NOMO-1 treated with dmso at 0.1 percent for 144 hours (cell line): Measurements from ENCODE around the gene MUSTN1.

ENCODE experiments used
- DNase-seq: peaks from one replicate; lab custom pipeline; 2025; ENCODE audit not compliant: unreplicated experiment; lab: John Stamatoyannopoulos, UW

MUSTN1 gene

GRCh38 chr3:52809662-52810377 lies 25.0 kb downstream of the MUSTN1 start:
- DNase-seq, result no peak

- no peak for DNase-seq
These were observed 25.7 kb downstream of the MUSTN1 start for GRCh38 chr3:52809149-52809548.

DNA sequence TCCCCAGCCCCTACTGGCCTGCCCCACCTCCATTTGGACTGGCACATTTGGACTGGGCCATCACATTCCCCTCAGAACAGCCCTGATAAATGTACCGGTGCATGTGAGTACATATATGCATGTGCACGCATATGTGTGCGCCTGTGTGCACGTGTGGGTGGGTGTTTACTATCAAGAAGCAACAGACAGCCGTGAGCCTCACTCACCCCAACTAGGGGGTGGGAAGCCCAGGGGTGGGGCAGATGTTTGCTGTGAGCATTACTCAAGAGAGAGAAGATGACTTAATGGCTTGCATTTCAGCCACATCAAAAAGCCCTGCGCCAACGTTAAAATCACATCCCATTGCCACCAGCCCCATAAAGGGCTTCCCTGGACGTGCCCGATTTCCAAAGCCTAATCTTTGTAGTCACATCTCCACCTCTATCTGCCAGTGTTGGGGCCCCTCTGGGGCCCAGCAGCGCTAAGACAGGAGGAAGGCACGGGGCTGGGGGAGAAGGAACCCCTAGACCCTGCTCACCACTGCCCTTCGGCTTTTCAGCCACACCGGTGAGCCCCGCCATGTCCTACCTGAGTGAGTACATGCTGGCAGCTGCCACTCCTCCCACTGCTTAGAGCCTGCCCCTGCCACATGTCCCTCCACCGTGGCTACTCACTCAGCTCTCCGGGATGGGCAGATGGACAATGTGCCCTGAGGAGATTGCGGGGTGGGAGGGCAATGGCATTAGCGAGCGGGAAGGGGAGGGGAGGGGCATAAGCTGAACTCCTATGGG lies 29.4 kb downstream of the MUSTN1 start:
- DNase-seq, result no peak

- DNase-seq, result no peak
These were observed 33.0 kb downstream of the MUSTN1 start for GRCh38 chr3:52801839-52802238.

- no peak for DNase-seq
These were observed 34.7 kb downstream of the MUSTN1 start for GRCh38 chr3:52800079-52800478.

GRCh38 chr3:52798978-52799476 lies 35.8 kb downstream of the MUSTN1 start:
- no peak for DNase-seq

GRCh38 chr3:52798376-52798977 lies 36.3 kb downstream of the MUSTN1 start:
- DNase-seq, result no peak

GRCh38 chr3:52796411-52796810 lies 38.4 kb downstream of the MUSTN1 start:
- no peak for DNase-seq

- no peak for DNase-seq
These were observed 39.4 kb downstream of the MUSTN1 start for GRCh38 chr3:52795298-52795900.

- no peak for DNase-seq
These were observed 40.2 kb downstream of the MUSTN1 start, which contains the start of gene ITIH3 for GRCh38 chr3:52794612-52795099. TSS of gene ITIH3 (plus strand) at chr3:52794796. CDS start at chr3:52794804, 8 bp downstream.

DNA sequence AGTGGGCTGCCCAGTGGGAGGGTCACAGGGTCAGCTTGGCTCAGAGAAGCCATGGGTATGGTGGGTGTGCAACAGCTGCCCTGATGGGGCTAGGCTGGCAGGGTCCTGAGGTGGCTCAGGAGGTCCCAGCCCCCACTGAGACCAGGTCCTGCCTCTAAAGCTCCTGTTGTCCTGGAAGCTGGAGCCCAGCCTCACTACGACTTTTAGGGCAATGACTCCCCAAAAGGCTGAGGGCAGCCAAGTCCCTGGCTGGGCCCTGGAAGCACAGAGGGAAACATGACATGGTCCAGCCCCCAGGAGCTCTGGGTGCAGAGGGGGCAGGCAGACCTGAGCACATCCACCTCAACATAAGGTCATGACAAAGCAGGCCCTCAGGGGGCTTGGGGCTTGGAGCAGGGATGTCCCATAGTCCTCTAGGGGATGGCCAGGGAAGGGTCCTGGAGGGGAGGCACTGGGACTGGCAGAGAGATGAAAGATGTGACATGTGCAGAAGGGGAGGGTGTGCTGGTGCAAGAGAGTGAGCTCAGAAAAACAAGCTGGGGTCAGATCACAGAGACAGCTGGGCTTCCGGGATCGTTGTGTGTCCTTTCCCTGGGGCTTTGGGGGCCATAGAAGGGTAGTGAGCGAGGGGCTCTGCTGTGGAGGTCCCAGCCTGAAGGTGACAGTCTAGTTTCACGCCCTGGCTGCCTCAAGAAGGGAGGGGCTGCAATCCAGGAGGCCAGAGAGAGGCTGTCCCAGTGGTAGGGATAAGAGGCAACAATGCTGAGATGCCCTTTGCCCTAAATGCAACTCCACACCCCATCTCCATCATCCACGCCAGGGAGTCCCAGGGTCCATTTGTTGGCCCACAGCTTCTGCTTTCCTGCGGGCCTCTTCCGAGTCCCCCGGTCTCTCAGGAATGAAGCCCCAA lies 40.9 kb downstream of the MUSTN1 start:
- no peak for DNase-seq

DNA sequence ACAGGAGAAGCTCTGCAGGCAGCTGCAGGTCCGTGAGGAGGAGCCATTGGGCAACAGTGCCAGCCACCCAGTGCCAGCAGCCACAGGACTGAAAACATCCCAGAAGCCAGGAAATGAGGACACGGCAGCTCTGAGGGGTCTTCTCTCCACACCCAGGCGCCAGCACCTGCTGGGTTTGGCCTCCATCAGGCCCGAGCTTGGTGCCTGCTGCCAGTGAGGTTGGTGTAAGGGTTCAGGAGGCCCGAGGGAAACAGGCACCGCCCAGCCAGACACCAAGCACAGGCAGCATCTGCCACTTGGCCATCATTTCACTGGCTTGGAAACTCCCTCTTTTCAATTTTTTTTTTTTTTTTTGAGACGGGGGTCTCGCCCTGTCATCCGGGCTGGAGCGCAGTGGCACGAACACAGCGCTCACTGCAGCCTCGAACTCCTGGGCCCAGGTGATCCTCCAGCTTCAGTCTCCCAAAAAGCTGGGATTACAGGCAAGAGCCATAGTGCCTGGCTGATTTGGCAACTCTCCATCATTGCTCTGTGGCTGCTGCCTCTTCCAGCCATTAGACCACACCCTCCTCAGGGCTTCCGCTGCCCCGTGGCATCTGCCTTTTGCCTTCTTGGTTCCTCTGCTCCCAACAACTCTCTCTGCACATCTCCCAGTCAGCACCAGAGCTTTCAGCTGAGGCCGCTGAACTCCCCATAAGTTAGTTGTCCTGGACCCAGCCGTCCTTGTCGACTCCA lies 41.7 kb downstream of the MUSTN1 start:
- DNase-seq, result no peak

- DNase-seq, result no peak
These were observed 42.4 kb downstream of the MUSTN1 start for GRCh38 chr3:52792413-52792812.

DNA sequence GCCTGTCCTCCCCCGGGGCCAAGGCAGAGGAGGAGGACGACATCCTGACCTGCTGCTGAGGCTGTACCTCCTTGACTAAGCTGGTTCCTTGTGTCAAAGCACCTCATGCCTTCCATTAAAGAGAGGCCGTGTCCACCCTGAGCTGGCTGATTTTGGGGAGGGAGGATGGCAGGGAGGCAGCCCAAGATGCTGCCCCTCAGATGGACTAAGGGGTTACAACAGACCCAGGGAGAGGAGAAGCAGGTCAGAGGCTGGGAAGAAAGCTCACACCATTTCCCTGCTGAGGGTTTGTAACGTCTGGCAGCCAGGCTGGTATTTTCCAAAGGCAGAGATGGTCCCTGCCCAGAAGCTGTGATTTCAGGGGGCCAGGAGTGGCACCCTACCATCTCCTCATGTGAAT lies 42.9 kb downstream of the MUSTN1 start:
- DNase-seq, result no peak

GRCh38 chr3:52791366-52791765 lies 43.5 kb downstream of the MUSTN1 start:
- DNase-seq, result no peak

DNA sequence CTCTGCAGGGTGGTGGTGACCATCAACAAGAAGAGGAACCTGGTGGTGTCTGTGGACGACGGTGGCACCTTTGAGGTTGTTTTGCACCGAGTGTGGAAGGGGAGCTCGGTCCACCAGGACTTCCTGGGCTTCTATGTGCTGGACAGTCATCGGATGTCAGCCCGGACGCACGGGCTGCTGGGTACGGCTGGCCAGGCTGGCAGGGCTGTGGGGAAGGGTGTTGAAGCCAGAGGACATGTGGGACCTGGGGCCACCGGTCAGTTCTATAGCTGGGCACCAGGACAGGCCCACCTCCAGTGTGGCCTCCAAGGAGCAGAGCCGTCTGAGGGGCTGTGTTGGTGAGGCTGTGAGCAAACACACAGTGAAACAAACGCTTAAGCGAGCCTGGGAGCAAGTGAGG lies 44.1 kb downstream of the MUSTN1 start:
- DNase-seq, result no peak

GRCh38 chr3:52790337-52790736 lies 44.5 kb downstream of the MUSTN1 start:
- no peak for DNase-seq

- DNase-seq, result no peak
These were observed 45.1 kb downstream of the MUSTN1 start for GRCh38 chr3:52789746-52790040.

DNA sequence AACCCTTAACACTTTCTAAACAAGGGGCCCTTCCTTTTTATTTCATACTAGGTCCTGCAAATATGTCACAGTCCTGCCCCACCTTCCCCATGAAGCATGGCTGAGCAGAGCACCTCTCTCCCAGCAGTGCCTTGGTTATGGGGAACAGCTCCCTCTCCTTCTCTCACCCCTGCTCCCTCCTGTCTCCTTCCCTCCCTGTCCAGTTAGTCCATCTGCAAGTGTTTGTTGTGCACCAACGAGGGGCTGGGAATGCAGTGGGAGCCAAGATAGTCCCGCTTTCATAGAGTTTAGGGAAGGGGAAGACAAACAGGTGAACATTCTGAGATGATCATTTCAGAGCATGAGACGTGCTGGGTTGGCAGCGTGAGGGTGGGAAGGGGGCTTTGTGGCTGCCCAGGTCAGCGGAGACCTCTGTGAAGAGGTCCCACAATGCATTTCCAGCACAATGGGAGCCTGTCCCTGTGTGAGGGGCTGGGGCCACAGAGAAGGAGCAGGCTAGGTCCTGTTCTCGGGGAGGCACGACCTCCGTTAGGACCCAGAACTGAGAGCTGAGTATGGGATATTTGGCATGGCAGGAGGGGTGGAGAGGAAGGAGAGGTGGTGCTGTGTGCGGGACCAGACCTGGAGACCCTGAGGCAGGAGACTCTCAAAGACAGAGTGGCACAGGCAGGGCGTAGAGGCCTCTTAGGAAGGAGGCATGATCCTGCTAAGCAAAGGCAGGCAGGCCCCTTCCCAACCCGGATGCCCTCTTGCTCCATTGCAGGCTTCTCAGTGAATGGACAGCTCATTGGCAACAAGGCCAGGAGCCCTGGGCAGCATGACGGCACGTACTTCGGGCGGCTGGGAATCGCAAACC lies 45.7 kb downstream of the MUSTN1 start:
- DNase-seq, result no peak
